ENCODE measurements around the gene PNPLA5.

PNPLA5 gene

DNA sequence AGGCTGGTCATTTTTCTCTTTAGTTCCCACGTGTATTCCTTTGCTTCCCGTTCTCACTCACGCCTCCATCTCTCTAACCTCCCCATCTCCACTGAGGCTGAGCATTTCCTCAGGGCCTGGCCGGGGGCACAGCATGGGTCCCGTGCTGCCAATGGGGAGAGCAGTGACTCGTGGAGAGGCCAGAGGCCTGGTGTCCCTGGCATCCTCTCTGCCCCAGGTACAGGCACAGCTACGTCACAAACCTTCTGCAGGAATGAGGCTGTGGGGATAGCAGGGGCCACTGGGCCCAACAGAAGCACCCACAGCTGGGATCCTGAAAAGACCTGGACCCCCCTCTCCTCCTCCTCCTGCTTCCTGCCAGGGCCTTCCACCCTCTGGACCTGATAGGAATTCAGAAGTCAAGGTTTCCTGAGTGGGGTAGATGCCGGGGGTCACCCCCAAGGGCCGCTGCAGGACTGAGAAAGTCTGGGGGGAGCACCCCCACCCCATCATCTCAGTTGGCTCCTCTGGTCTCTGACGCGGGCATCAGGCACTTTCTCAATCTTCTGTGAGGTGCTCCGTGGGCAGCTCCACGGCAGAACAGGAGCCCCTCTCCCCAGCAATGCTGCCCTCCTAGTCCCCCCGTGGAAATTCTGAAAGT is 11.8 kb downstream of the PNPLA5 start:
- no peak for ATAC-seq
- no peak for TF ChIP-seq TSHZ2 (CRISPR knock-in tag; IDR thresholded peaks at IDR 0.05)
- TF ChIP-seq PATZ1 (CRISPR knock-in tag; IDR thresholded peaks at IDR 0.05; ENCODE audit: borderline replicate concordance), result no peak
- TF ChIP-seq ZNF565 (CRISPR knock-in tag; conservative IDR thresholded peaks at IDR 0.05; ENCODE audit: low read depth), result no peak
- TF ChIP-seq ZFP30 (CRISPR knock-in tag; IDR thresholded peaks at IDR 0.05), result no peak
- no peak for TF ChIP-seq PPARA (CRISPR knock-in tag; IDR thresholded peaks at IDR 0.05; ENCODE audit: borderline replicate concordance)
- TF ChIP-seq GLIS3 (CRISPR knock-in tag; IDR thresholded peaks at IDR 0.05), result no peak
- no peak for TF ChIP-seq BACH2 (CRISPR knock-in tag; IDR thresholded peaks at IDR 0.05; ENCODE audit: borderline replicate concordance)
- no peak for TF ChIP-seq TOX (CRISPR knock-in tag; IDR thresholded peaks at IDR 0.05; ENCODE audit: borderline replicate concordance)
- no peak for TF ChIP-seq POU6F1 (CRISPR knock-in tag; IDR thresholded peaks at IDR 0.05; ENCODE audit: borderline replicate concordance, low read depth)
- no peak for TF ChIP-seq OSR1 (CRISPR knock-in tag; IDR thresholded peaks at IDR 0.05)
- no peak for TF ChIP-seq ARNTL (CRISPR knock-in tag; IDR thresholded peaks at IDR 0.05; ENCODE audit: borderline replicate concordance, low read depth)
- no peak for TF ChIP-seq ISL1 (CRISPR knock-in tag; IDR thresholded peaks at IDR 0.05)

DNA sequence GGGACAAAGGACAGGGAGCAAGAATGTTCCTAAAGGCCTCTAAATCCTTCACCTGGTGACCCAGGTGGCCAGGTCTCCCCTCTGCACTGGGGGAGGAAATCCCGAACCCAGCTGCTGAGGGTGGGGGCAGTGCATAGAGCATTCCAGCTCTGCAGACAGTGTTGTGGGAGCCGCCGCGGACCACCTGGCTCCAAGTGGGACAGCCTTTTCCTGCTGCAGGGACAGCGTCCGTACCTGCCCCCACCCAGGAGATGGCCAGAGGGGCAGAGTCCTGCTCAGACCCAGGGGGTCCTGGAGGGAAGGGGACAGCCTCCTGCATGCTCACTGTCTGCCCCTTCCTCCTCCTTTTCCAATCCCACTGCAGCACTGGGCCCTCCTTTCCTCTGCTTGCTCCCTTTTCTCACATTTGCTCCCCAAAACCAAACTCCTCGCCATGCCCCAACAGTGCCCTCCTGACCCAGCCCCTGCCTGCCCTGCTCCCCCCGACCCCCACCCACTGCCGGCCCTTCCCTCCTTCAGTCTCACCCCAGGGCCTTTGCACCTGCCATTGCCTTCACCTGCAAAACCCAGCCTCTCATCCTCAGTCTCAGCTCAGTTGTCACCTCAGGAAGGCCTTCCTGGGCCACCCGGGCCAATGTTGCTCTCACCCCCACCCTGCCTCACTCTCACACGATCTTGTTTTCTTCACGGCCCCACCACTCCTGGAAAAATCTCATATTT is 12.8 kb downstream of the PNPLA5 start:
- ATAC-seq, result no peak
- TF ChIP-seq ZNF70 (CRISPR knock-in tag; IDR thresholded peaks at IDR 0.05) (no peak), CSRNP3 (CRISPR knock-in tag; IDR thresholded peaks at IDR 0.05) (no peak), GLIS3 (CRISPR knock-in tag; IDR thresholded peaks at IDR 0.05) (no peak), CSDC2 (CRISPR knock-in tag; IDR thresholded peaks at IDR 0.05) (no peak), ZFP3 (CRISPR knock-in tag; IDR thresholded peaks at IDR 0.05) (no peak), ZFP30 (CRISPR knock-in tag; IDR thresholded peaks at IDR 0.05) (no peak), ZC3H10 (CRISPR knock-in tag; IDR thresholded peaks at IDR 0.05) (no peak), PPARA (CRISPR knock-in tag; IDR thresholded peaks at IDR 0.05; ENCODE audit: borderline replicate concordance) (no peak)

- no peak for ATAC-seq
- TF ChIP-seq CSRNP3 (CRISPR knock-in tag; IDR thresholded peaks at IDR 0.05), result no peak
- TF ChIP-seq ARNTL (CRISPR knock-in tag; IDR thresholded peaks at IDR 0.05; ENCODE audit: borderline replicate concordance, low read depth), result no peak
- no peak for TF ChIP-seq ZC3H10 (CRISPR knock-in tag; IDR thresholded peaks at IDR 0.05)
- no peak for TF ChIP-seq CSDC2 (CRISPR knock-in tag; IDR thresholded peaks at IDR 0.05)
- TF ChIP-seq SNAI2 (CRISPR knock-in tag; IDR thresholded peaks at IDR 0.05), result no peak
- TF ChIP-seq ZFP30 (CRISPR knock-in tag; IDR thresholded peaks at IDR 0.05), result no peak
- TF ChIP-seq ISL1 (CRISPR knock-in tag; IDR thresholded peaks at IDR 0.05), result no peak
- no peak for TF ChIP-seq RARB (CRISPR knock-in tag; IDR thresholded peaks at IDR 0.05)
- no peak for TF ChIP-seq BACH2 (CRISPR knock-in tag; IDR thresholded peaks at IDR 0.05; ENCODE audit: borderline replicate concordance)
- no peak for TF ChIP-seq GLIS3 (CRISPR knock-in tag; IDR thresholded peaks at IDR 0.05)
Observed at GRCh38 chr22:43878079-43878795, 13.6 kb downstream of the PNPLA5 start.

Measured in SK-N-SH treated with all-trans-retinoic acid at 6 μM for 48 hours (cell line).